ENCODE data around the gene P2RX5.

DNA sequence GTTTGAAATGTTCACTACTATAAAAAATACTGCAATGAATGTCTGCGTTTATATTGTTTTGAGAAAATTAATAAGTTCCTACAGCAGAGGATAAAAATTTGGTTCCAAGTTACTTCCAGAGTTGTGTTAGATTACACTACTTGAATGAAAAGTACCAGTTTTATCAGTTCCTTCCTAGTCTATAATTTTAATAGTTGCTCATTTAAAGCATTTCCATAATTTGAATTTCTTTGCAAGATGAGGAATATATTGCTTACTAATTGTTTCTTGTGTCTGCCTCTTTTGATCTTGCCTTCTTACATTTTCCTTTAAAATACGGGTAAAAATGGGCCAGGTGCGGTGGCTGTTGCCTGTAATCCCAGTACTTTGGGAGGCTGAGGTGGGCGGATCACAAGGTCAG is 23.4 kb downstream of the P2RX5 start:
- TF ChIP-seq, protein P1, sequence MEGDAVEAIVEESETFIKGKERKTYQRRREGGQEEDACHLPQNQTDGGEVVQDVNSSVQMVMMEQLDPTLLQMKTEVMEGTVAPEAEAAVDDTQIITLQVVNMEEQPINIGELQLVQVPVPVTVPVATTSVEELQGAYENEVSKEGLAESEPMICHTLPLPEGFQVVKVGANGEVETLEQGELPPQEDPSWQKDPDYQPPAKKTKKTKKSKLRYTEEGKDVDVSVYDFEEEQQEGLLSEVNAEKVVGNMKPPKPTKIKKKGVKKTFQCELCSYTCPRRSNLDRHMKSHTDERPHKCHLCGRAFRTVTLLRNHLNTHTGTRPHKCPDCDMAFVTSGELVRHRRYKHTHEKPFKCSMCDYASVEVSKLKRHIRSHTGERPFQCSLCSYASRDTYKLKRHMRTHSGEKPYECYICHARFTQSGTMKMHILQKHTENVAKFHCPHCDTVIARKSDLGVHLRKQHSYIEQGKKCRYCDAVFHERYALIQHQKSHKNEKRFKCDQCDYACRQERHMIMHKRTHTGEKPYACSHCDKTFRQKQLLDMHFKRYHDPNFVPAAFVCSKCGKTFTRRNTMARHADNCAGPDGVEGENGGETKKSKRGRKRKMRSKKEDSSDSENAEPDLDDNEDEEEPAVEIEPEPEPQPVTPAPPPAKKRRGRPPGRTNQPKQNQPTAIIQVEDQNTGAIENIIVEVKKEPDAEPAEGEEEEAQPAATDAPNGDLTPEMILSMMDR (IDR thresholded peaks at IDR 0.05): no peak
- no peak for TF ChIP-seq JUN (CRISPR knock-in tag; IDR thresholded peaks at IDR 0.05)
- no peak for TF ChIP-seq NFYB (CRISPR knock-in tag; conservative IDR thresholded peaks at IDR 0.05; ENCODE audit: low read depth)
- TF ChIP-seq CREM (CRISPR knock-in tag; IDR thresholded peaks at IDR 0.05): no peak
- no peak for TF ChIP-seq CBFB (CRISPR knock-in tag; IDR thresholded peaks at IDR 0.05; ENCODE audit: low read depth)
- TF ChIP-seq, protein P2, sequence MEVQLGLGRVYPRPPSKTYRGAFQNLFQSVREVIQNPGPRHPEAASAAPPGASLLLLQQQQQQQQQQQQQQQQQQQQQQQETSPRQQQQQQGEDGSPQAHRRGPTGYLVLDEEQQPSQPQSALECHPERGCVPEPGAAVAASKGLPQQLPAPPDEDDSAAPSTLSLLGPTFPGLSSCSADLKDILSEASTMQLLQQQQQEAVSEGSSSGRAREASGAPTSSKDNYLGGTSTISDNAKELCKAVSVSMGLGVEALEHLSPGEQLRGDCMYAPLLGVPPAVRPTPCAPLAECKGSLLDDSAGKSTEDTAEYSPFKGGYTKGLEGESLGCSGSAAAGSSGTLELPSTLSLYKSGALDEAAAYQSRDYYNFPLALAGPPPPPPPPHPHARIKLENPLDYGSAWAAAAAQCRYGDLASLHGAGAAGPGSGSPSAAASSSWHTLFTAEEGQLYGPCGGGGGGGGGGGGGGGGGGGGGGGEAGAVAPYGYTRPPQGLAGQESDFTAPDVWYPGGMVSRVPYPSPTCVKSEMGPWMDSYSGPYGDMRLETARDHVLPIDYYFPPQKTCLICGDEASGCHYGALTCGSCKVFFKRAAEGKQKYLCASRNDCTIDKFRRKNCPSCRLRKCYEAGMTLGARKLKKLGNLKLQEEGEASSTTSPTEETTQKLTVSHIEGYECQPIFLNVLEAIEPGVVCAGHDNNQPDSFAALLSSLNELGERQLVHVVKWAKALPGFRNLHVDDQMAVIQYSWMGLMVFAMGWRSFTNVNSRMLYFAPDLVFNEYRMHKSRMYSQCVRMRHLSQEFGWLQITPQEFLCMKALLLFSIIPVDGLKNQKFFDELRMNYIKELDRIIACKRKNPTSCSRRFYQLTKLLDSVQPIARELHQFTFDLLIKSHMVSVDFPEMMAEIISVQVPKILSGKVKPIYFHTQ (CRISPR knock-in tag; IDR thresholded peaks at IDR 0.05): no peak

All from WTC11 (cell line).